Stimulated activated CD4-positive, alpha-beta T cell treated with anti-CD3 and anti-CD28 coated beads, Interleukin-15, amount 100 ng/mL, for 48 hours (primary cell): ENCODE data around the gene PPP1R2B.
"Not testable (repeated sequence)": the region's sequence is repeated elsewhere in the genome, so short reads cannot be mapped to it uniquely, and the experiment has no call there.

Source experiments
- DNase-seq, 2 donors: peaks; one replicate each; pipeline ENCODE4 v3.0.0-alpha.2; 2020; ENCODE audit warnings: low read depth in 2 of 2

Gene PPP1R2B

GRCh38 chr5:156850206-156850751 lies at the start of gene PPP1R2B:
Gene PPP1R2B, plus strand, starts transcription at chr5:156850295. Its CDS starts 268 bp downstream, at chr5:156850563.
- no peak for DNase-seq

- DNase-seq = no peak
These were observed 49.2 kb upstream of the PPP1R2B start for GRCh38 chr5:156800929-156801328.

GRCh38 chr5:156802501-156802900 lies 47.6 kb upstream of the PPP1R2B start:
- no peak for DNase-seq

GRCh38 chr5:156803404-156803803 lies 46.7 kb upstream of the PPP1R2B start:
- DNase-seq = no peak

- no peak for DNase-seq
These were observed 37.1 kb upstream of the PPP1R2B start for GRCh38 chr5:156812959-156813358.

GRCh38 chr5:156815988-156816599 lies 34.0 kb upstream of the PPP1R2B start:
- DNase-seq = peak in 1 of 2 donors; percentile 24

GRCh38 chr5:156819537-156819936 lies 30.6 kb upstream of the PPP1R2B start:
- DNase-seq = no peak

- no peak for DNase-seq
These were observed 30.0 kb upstream of the PPP1R2B start for GRCh38 chr5:156819967-156820581.

- no peak for DNase-seq
These were observed 25.9 kb upstream of the PPP1R2B start for GRCh38 chr5:156824241-156824640.

GRCh38 chr5:156824800-156825199 lies 25.3 kb upstream of the PPP1R2B start:
- no peak for DNase-seq

GRCh38 chr5:156825688-156826087 lies 24.4 kb upstream of the PPP1R2B start:
- no peak for DNase-seq

- DNase-seq = no peak
These were observed 23.9 kb upstream of the PPP1R2B start for GRCh38 chr5:156826150-156826549.

GRCh38 chr5:156834916-156835315 lies 15.2 kb upstream of the PPP1R2B start:
- DNase-seq = no peak

GRCh38 chr5:156835905-156836304 lies 14.2 kb upstream of the PPP1R2B start:
- no peak for DNase-seq

- DNase-seq = no peak
These were observed 13.2 kb upstream of the PPP1R2B start for GRCh38 chr5:156836846-156837245.

GRCh38 chr5:156838961-156839360 lies 11.1 kb upstream of the PPP1R2B start:
- no peak for DNase-seq

GRCh38 chr5:156841737-156842136 lies 8.4 kb upstream of the PPP1R2B start:
- DNase-seq = no peak

- DNase-seq = no peak
These were observed 3.2 kb upstream of the PPP1R2B start for GRCh38 chr5:156846914-156847313.

GRCh38 chr5:156848447-156848846 lies 1.6 kb upstream of the PPP1R2B start:
- DNase-seq = not testable (repeated sequence)

- DNase-seq = no peak
These were observed 1.8 kb downstream of the PPP1R2B start for GRCh38 chr5:156851880-156852279.

GRCh38 chr5:156853055-156853454 lies 3.0 kb downstream of the PPP1R2B start:
- DNase-seq = not testable (repeated sequence)

GRCh38 chr5:156865427-156865826 lies 15.3 kb downstream of the PPP1R2B start:
- DNase-seq = no peak

- DNase-seq = no peak
These were observed 20.4 kb downstream of the PPP1R2B start for GRCh38 chr5:156870498-156870839.

- no peak for DNase-seq
These were observed 21.1 kb downstream of the PPP1R2B start for GRCh38 chr5:156871212-156871611.
